Stimulated activated CD4-positive, alpha-beta T cell treated with anti-CD3 and anti-CD28 coated beads, Interleukin-4, amount 100 ng/mL, for 48 hours (primary cell): ENCODE results near the gene NELL2.
"Not testable (repeated sequence)": the region's sequence is repeated elsewhere in the genome, so short reads cannot be mapped to it uniquely, and the experiment has no call there.

Source experiments
- DNase-seq, 2 donors: peaks; one replicate each; pipeline ENCODE4 v3.0.0-alpha.2; 2020; ENCODE audit warnings: low read depth in 2 of 2

Gene NELL2

DNA sequence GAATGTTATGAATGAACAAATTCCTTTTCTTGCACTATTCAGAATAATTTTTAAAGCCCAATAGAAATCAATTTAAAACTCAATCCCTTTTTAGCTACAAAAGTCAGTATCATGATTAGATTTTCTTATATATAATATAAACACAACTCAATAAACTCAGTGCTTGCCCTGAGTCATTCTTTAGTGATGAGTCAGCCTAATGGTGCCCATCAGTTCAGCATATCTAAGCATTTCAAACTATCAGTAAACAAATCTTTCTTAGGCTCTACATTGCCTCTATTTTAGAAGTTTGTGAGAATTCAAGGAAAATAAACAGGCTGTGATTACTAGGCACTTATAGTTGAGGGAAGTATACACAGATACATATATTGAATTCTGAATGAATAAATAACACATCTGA lies 179.6 kb downstream of the NELL2 start:
- DNase-seq: no peak

DNA sequence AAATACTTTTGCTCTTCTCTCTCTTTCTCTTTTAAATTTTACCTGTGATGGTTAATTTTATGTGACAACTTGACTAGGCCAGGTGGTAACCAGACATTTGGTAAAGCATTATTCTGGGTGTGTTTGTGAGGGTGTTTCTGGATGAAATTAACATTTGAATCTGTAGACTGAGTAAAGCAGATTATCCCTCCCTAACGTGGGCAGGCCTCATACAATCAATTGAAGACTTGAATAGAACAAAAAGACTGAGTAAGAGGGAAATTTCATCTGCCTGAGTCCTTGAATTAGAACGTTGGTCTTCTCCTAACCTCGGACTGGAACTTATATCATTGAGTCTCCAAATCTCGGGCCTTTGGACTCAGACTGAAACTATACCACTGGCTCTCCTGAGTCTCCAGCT lies 182.1 kb downstream of the NELL2 start:
- DNase-seq: no peak

DNA sequence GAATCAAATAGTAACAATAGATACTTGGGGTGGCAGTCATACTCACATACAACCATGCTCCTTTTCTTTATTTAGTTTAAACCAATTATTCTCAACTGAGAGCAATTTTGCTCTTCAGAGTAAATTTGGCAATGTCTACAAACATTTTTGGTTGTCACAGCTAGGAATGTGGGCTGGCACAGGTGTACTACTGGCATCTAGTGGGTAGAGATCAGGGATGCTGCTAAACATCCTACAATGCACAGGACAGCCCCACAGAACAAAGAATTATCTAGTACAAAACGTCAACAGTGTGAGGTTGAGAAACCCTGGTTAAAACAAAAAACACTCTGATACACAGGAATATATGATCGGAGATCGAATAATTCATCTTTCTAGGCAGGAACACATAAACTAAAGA lies 186.5 kb downstream of the NELL2 start:
- no peak for DNase-seq

DNA sequence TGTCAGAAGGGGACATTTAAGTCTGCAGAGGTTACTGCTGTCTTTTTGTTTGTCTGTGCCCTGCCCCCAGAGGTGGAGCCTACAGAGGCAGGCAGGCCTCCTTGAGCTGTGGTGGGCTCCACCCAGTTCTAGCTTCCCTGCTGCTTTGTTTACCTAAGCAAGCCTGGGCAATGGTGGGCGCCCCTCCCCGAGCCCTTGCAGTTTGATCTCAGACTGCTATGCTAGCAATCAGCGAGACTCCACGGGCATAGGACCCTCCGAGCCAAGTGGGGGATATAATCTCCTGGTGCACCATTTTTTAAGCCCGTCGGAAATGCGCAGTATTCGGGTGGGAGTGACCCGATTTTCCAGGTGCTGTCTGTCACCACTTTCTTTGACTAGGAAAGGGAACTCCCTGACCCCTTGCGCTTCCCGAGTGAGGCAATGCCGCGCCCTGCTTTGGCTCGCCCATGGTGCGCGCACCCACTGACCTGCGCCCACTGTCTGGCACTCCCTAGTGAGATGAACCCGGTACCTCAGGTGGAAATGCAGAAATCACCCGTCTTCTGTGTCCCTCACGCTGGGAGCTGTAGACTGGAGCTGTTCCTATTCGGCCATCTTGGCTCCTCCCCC lies 189.2 kb downstream of the NELL2 start:
- not testable (repeated sequence) for DNase-seq

DNA sequence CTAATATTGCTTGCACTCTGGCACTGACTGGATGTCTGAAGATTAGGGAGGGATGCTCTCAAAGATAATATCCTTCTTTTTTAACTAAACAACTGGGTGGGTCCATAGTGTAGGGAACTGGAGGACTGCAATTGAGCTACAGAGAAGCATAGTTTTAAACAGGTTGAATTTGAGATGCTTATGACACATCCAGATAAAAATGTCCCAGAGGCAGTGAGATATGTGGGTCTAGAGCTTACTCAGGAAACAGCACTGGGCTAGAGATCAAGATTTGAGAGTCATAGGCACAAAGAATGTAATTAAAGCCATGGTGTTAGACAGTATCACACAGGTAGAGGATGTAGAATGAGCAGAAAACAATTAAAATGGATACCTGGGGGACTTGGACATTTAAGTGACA lies 198.4 kb downstream of the NELL2 start:
- DNase-seq: no peak

DNA sequence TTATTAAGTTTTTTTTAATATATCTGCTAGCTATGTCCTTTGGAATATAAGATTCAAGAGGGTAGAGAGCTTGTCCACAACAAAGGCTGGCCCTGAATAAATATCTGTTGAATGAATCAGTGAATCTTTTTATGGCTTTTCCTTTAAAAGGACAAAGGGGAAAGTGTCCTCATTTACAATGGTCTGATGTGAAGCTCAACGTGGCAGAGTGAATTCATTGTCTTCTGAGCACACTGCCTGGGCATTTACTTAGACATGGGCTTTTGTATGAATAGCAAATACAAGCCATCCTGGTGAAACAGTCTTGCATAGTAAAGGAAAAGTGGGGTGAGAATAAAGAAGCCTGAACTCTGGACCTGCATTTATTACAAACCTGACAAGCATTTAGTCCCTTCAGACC lies 201.2 kb downstream of the NELL2 start:
- no peak for DNase-seq

DNA sequence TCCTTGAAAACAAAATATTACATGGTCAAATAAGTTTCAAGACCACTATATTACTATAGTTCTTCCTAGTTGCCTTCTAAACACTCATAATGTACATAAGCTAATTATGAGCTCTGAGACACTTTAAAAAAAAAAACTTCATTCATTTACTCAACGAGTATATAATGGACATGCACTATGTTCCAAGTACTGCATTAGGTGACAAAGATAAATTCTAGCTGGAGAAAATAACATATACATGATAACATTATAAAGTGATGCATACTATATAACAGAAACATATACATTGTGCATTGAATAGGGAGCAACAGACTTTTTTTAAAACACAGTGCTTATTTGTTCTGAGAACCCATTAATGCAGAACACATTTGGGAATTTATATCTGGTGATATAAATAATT lies 202.3 kb downstream of the NELL2 start:
- no peak for DNase-seq

DNA sequence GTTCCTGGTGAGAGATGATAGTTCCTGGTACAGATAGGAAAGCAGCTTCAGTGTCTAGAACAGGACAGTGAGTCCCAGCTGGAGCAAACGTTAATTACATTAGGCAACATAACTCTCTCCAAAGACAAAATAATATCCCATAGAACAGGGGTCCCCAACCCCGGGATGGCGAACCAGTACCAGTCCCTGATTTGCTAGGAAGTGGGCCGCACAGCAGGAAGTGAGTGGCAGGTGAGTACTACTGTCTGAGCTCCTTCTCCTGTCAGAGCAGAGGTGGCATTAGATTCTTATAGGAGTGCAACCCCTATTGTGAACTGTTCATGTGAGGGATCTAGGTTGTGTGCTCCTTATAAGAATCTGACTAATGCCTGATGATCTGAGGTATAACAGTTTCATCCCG lies 204.1 kb downstream of the NELL2 start:
- DNase-seq: no peak

DNA sequence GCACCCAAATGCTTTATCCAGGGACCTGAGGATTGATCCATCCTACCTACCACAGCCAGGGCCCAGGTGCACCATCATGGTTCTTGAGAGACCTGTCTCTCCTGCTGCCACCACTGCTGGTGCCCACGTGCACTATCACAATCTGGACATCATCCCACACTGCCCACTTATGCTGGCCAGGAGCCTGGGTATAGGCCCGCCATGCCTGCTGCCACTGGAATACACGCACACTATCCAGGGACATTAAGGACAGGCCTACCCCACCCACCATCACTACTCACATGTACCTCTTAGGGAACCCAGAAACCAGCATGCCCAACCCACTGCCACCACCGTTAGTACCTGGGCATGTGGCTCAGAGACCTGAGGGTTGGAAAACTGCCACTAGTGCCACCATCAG lies 207.7 kb downstream of the NELL2 start:
- no peak for DNase-seq

DNA sequence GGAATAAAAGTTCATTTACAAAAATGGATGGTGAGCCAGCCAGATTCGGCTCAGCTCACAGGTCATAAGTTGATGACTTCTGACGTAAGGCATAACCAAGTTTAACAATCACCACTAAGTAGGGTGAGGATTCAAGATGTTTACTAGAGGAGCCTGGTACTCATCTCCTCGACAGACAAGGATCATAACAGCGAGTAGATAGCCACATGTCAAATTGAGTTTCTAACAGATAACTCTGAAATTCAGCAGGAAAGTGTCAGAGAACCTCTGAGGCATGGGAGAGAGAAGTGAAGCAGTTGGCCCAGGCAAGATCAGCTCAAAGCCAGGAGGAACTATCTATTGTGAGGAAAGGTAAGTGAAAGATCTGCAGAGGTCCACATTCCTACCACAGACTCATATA lies 208.7 kb downstream of the NELL2 start:
- DNase-seq: no peak

DNA sequence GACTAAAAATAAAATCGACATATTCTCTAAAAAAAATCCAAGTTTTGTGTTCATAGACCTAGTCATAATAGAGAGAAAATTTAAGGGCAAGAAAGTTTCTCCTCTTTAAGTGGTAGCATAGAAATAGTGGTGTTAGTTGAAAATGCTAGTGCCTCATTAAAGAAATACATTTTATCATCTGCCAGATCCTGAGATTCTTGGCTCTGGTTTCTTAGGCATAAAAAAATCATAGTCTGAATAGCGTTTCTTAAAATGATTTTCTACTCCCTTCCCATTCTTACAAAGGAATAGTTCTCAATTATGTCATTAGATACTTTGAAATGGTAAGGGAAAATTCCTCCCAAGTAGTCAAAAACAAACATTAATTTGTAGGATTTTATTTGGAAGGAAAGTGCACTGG lies 212.8 kb downstream of the NELL2 start:
- DNase-seq: no peak

DNA sequence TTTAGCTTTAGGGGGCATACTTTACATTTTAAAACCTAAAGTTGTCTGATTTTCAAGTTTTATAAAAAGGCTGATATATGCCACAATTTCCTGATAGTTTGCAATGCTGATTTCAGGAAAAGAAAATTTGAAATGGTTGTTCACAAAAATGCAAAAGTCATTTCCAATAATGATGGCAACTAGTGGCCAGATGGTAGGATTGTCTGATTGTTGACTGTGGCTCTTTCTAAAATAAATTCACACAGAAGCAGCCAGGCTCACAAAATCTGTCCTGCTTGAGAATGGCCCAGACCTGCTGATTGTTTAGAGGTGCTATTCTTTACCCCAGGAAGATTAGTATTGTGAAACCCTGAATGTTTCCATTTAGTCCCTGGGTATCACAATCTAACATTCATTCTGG lies 220.3 kb downstream of the NELL2 start:
- no peak for DNase-seq

DNA sequence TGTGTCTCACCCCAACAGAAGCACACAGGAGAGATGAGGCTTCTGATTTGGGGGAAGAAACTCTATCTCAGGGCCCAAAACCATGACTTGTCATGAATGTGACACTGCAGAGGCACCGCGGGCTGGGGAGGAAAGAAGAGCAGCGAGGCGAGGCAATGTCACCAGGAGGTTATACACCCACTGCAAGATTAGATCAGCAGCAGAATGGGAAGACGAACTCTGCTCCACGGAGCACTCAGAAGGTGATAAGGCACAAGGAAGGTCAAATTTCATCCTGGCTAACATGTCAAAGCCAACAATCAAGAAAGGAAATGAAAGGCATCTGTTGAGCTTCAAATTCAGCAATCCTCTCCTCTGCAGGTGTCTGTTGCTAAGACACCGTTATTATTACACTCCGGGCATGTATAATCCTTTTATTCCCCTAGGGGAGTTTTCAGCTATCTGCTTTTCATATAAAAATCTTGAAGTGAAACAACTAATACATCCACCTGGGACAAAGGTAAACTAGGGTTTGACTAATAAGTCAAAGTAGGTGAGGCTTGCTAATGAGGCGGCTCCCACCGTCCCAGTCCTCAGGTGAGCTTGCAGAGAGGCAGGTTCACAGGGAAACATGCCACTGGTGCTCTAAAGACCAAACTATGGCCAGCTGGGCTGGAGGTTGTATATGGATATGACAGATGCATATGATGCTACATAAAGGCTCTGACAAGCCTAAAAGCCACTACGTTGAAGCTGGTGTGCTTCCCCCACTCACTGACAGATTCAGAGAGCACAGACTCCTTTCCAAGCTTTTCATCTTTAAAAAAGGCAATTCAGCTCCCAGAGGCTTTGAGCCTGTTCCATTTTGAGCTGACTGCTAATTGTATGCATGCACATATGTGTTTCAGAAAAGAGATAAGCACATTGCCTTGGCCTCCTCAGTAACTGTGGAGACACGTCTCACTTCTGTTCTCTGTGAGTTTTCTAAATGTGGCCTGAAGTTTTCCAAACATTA lies 221.2 kb downstream of the NELL2 start:
- DNase-seq: no peak

DNA sequence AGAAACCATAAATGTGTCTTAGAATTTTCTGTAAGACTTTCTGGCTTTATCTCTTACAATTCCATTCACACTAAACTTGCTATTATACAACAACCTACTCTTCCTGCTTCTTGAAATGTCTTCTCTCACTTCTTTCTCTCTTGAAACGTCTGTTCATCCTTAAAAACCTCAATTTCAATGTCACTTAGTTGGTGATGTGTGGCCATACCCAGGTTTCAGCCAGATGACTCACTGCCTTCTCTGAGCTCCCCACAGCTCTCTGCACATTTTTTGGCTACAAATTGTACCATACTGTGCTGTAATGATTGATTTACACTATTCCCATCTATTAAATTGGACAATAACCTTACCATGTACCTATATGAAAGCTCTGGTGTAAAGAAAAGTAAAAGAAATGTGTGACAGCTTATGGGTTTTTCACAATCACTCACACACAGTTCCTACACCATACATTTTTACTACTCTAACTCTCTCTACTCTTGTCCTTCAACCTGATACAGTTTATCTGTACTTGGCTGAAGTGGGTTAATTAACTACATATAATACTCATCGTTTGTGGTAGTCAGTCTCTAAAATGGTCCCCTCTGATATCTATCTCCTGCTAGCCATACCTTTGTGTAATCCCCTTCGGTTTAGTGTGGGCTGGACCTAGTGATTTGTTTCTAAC lies 222.1 kb downstream of the NELL2 start:
- no peak for DNase-seq

DNA sequence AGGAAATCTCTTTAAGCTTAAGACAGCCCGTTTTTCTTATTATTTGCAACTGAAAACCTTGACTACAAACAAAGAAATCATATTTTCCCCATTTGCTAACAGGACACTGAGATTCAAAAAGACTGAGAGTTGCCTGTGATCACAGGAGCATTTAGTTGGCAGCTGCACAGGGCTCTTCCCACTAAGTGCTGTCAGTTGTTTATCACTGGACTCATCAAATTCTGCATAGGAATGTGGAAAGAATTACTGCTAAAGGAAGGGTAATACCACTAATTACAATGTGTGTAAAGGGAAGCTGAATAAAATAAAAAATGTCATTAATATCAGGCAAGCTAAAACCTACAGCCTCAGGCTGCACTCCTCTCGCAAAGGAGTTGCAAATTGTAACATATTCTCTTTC lies 226.4 kb downstream of the NELL2 start:
- no peak for DNase-seq

DNA sequence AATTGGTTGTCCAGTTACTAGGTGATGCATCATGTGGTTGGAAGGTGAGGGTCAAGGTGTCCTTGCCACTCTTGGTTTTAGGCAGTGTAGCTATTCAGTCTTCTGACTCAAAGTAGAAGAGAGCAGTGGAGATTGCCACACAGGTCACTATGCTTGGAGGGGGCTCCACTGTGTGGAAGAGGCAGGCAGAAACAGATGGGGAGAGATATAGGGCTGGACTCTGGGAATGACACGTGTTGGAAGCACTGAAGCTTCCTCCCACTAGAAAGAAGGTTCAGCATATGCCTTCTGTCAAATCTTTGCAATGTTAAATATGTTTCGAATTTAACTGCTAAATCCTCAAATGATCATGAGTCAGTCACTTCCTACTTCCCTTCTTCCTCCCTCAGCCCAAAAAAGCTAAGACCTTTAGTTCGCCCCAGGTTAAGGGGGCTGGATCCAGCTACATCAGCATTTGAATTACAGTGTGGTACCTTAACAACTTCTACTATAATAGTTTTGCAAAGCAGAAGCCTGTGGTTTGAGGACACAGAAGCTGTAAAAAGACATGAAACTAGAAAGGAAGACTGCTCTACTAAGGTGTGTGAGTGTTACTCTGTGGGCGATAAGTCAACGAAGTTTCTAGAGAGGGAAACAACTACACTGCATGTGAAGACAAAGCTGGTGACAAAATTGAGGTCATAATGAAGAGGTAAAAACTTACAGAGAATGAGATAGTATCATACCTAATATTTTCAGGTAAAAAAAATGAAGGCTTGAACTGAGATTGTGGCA lies 228.0 kb downstream of the NELL2 start:
- no peak for DNase-seq

DNA sequence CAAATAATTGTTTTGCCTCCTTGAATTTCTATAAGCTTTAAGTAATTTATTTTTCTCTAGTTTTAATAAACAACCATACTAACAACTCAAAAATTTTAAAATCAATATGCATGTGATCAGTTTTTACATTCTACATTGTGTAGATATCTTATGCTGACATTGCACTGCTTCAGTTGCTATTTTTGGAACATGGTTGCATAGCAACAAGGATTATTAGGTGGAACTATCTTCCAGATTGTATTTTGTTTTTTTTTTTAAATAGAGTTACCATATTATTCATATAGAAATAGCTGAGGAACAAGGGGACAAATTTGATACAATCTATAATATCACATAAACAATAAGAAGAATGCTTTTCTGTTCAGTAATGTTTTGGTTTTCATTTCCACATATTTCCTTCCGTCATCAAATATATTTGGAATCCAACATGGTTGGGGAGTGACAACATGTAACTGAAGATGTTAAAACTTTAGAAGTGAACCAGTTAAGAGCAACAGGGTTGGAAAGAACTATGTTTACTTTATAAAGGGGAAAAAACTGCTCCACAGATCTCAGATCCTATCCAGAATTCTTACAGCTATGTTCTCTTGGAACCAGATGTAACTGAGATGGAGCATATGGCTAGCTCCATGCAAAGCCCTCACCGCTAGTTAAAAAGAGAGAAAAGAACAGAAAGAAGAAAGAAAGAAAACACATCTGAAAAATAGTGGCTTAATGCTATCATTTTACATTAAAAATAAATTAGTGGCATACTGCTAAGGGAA lies 235.5 kb downstream of the NELL2 start:
- DNase-seq: no peak

DNA sequence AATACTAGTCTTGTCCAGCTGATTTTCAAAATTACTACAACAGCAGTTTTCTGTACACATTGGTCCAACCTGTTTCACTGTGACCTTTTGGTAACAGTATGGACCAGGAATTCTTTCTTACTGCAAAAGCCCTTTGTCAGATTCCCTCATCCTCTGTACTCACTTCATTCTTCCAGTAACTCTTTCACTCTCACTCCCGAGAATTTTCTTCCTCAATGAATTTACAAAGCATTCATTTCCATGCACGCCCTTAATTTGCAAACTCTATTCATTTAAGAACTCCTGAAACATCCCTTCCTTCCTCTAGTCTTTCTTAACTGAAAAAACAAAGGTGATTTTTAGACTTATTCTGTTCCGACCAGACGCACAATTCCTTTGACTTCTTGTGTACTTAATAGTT lies 238.2 kb downstream of the NELL2 start:
- no peak for DNase-seq

DNA sequence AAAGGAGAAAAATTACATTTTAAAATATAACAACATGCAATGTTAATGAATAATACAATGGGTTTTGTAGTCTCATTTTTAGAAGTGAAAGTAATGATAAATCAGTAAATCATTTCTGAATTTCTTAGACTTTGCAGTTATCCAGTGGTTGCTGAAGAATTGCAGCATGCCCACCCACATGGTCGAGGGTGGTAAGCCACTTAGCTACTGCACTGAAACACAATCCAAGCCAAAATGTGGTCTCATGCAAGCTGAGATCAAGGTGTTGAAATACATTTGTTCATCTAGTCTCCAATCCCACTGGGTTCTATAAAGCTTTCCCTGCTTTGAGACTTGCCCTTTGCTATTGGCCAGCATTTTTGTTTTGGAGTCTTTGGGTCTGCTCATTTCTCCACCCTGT lies 247.9 kb downstream of the NELL2 start:
- no peak for DNase-seq

DNA sequence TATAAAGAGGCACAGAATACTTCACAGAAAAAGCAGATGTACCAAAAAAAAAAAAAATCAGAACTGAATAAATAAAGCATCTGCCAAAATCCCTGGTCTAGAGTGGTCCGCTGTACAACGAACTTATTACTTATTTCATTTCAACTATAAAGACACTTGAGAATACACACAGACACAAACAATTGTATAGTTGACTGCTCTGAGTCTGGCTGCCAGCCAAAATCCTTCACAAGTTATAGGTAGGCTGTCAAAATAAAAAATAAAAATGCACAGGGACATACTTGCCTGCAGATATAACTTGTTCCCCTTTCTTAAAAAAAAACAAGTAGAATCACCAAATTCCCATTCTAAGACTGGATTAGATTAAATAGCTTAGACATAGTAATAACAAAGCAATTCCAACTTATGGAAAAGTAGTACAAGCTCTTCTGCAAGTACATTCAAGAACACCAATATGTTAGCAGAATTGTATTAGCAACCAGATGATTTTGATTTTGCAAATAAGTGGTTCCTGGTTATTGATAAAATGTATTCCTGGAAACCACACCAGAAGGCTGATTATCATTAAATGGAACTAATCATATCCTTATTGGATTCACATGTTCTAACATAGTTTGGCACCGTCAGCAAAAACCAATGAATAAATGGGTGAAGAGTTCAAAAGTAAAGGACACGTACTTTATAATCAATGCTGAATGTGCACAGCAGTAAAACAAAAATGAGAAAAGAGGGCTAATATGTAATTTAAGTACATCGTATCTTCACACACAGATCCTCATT lies 248.5 kb downstream of the NELL2 start:
- no peak for DNase-seq
